Nephron (organoid): ENCODE measurements around the gene CACNA2D1.

Experiments
- H3K27ac Mint-ChIP-seq, 3 experiments: 2 replicates each; pipeline ENCODE4 v1.8.0; 2020; ENCODE audit warnings: mixed read lengths in 3 of 3, mild to moderate bottlenecking in 2 of 3, moderate library complexity in 1 of 3
- H3K27me3 Mint-ChIP-seq: 2 replicates; pipeline ENCODE4 v1.8.0; 2021; ENCODE audit warnings: low read depth, mild to moderate bottlenecking, moderate library complexity, mixed read lengths
- H3K36me3 Mint-ChIP-seq: 2 replicates; pipeline ENCODE4 v1.8.0; 2020; ENCODE audit warnings: low read depth, mixed read lengths
- H3K4me1 Mint-ChIP-seq: 2 replicates; pipeline ENCODE4 v1.8.0; 2020; ENCODE audit warnings: mixed read lengths
- H3K4me3 Mint-ChIP-seq, 3 experiments: 2 replicates each; pipeline ENCODE4 v1.8.0; 2020; ENCODE audit warnings: mild to moderate bottlenecking in 3 of 3, mixed read lengths in 3 of 3, moderate library complexity in 2 of 3
- H3K9me3 Mint-ChIP-seq: 2 replicates; pipeline ENCODE4 v1.8.0; 2020; ENCODE audit warnings: mixed read lengths
- CTCF ChIP-seq, 3 experiments: fragments of 200-600 bp; sonication (generic); IDR thresholded peaks; one replicate each; pipeline ENCODE4 v1.5.0; 2021; ENCODE audit warnings: antibody characterized with exemption in 3 of 3; ENCODE audit not compliant: unreplicated experiment in 3 of 3

CACNA2D1 gene

GRCh38 chr7:82229164-82229563 lies 214.4 kb downstream of the CACNA2D1 start:
- no peaks in the 10 kb centered on the region for H3K36me3 Mint-ChIP-seq
- H3K27ac Mint-ChIP-seq: no peak overlapping the region
- H3K9me3 Mint-ChIP-seq: no peaks in the 10 kb centered on the region
- H3K4me3 Mint-ChIP-seq: no peak overlapping the region
- H3K4me1 Mint-ChIP-seq: peaks cover 5% of the 10 kb centered on the region
- H3K27me3 Mint-ChIP-seq: no peaks in the 10 kb centered on the region
- TF ChIP-seq CTCF (IDR thresholded peaks at IDR 0.05; ENCODE audit: unreplicated experiment in 3 of 3): no peak

- no peak for TF ChIP-seq CTCF (IDR thresholded peaks at IDR 0.05; ENCODE audit: unreplicated experiment in 3 of 3)
- H3K4me1 Mint-ChIP-seq: no peaks in the 10 kb centered on the region
- no peaks in the 10 kb centered on the region for H3K27me3 Mint-ChIP-seq
- no peaks in the 10 kb centered on the region for H3K9me3 Mint-ChIP-seq
- no peak overlapping the region for H3K4me3 Mint-ChIP-seq
- no peaks in the 10 kb centered on the region for H3K36me3 Mint-ChIP-seq
- H3K27ac Mint-ChIP-seq: no peak overlapping the region
Measured at GRCh38 chr7:82226191-82226590, 217.4 kb downstream of the CACNA2D1 start.

- H3K36me3 Mint-ChIP-seq: no peaks in the 10 kb centered on the region
- TF ChIP-seq CTCF (IDR thresholded peaks at IDR 0.05; ENCODE audit: unreplicated experiment in 3 of 3): no peak
- no peak overlapping the region for H3K27ac Mint-ChIP-seq
- H3K27me3 Mint-ChIP-seq: no peaks in the 10 kb centered on the region
- no peak overlapping the region for H3K4me3 Mint-ChIP-seq
- H3K9me3 Mint-ChIP-seq: no peaks in the 10 kb centered on the region
- no peaks in the 10 kb centered on the region for H3K4me1 Mint-ChIP-seq
Measured at GRCh38 chr7:82224529-82224928, 219.0 kb downstream of the CACNA2D1 start.

- Mint-ChIP-seq H3K4me1 (no peaks in the 10 kb centered on the region), H3K27me3 (no peaks in the 10 kb centered on the region), H3K36me3 (no peaks in the 10 kb centered on the region), H3K27ac (no peak overlapping the region), H3K4me3 (no peak overlapping the region), H3K9me3 (no peaks in the 10 kb centered on the region)
- TF ChIP-seq CTCF (IDR thresholded peaks at IDR 0.05; ENCODE audit: unreplicated experiment in 3 of 3): no peak
Measured at GRCh38 chr7:82223580-82223979, 220.0 kb downstream of the CACNA2D1 start.

GRCh38 chr7:82221152-82221674 lies 222.4 kb downstream of the CACNA2D1 start:
- H3K27me3 Mint-ChIP-seq: no peaks in the 10 kb centered on the region
- H3K27ac Mint-ChIP-seq: no peak overlapping the region
- no peaks in the 10 kb centered on the region for H3K36me3 Mint-ChIP-seq
- no peaks in the 10 kb centered on the region for H3K9me3 Mint-ChIP-seq
- H3K4me1 Mint-ChIP-seq: no peaks in the 10 kb centered on the region
- no peak overlapping the region for H3K4me3 Mint-ChIP-seq
- no peak for TF ChIP-seq CTCF (IDR thresholded peaks at IDR 0.05; ENCODE audit: unreplicated experiment in 3 of 3)

- peaks cover 2% of the 10 kb centered on the region for H3K9me3 Mint-ChIP-seq
- H3K27ac Mint-ChIP-seq: no peak overlapping the region
- TF ChIP-seq CTCF (IDR thresholded peaks at IDR 0.05; ENCODE audit: unreplicated experiment in 3 of 3): no peak
- peaks cover 9% of the 10 kb centered on the region for H3K4me1 Mint-ChIP-seq
- no peak overlapping the region for H3K4me3 Mint-ChIP-seq
- H3K36me3 Mint-ChIP-seq: peaks cover 11% of the 10 kb centered on the region
- H3K27me3 Mint-ChIP-seq: no peaks in the 10 kb centered on the region
Measured at GRCh38 chr7:82212466-82212865, 231.1 kb downstream of the CACNA2D1 start.
